ENCODE results near the gene EYS. TPM values are rescaled to one million over a fixed set of nuclear protein-coding genes. Genes with fewer than 3 reads are reported as not detected.

The EYS gene
- total and polyA plus RNA-seq, 4 donors: 0.08 to 0.63 (median 0.36) TPM

DNA sequence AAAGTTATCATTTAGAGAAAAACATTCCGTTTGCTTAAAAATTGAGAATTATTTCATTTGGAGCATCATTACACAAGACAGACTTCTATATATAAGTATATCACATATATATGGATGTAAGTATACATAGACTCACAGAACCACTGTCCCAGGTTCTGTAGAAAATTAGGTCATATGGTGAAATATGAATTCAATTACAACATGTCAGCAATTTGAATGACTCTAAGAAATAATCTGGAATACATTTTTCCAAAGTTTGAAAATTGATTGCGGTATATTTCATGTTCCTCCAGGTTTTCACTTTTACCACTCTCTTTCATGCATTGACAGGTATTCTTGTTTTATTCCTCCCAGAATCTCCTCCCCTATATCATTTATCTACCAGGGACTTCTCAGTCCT is 1179.1 kb downstream of the EYS start:
- WGBS: 89% methylated on average over 2 of the region's 2 CpGs
- Histone ChIP-seq H3K4me3 (ENCODE audit: low read depth in 1 of 3, low read length in 3 of 3) (no peak overlapping the region), H3K36me3 (ENCODE audit: control insufficient read depth in 4 of 4, insufficient read depth in 3 of 4, low read depth in 1 of 4, low read length in 3 of 4) (no peaks in the 10 kb centered on the region), H3K27me3 (ENCODE audit: control insufficient read depth in 4 of 4, insufficient read depth in 4 of 4, low read length in 3 of 4) (no peaks in the 10 kb centered on the region), H3K9ac (ENCODE audit: low read depth in 1 of 2, low read length in 2 of 2) (no peak overlapping the region), H3K9me3 (ENCODE audit: control insufficient read depth in 4 of 4, low read length in 3 of 4) (no peaks in the 10 kb centered on the region), H3K4me1 (ENCODE audit: control insufficient read depth in 4 of 4, insufficient read depth in 4 of 4, low read length in 3 of 4) (no peaks in the 10 kb centered on the region), H3K27ac (ENCODE audit: low read depth in 1 of 2, low read length in 2 of 2) (no peak overlapping the region)
- DNase-seq (ENCODE audit: low spot score): no peak
- TF ChIP-seq MAX (IDR thresholded peaks at IDR 0.05) (no peak), NR2F2 (IDR thresholded peaks at IDR 0.05) (no peak)
- TF ChIP-seq, protein P1, sequence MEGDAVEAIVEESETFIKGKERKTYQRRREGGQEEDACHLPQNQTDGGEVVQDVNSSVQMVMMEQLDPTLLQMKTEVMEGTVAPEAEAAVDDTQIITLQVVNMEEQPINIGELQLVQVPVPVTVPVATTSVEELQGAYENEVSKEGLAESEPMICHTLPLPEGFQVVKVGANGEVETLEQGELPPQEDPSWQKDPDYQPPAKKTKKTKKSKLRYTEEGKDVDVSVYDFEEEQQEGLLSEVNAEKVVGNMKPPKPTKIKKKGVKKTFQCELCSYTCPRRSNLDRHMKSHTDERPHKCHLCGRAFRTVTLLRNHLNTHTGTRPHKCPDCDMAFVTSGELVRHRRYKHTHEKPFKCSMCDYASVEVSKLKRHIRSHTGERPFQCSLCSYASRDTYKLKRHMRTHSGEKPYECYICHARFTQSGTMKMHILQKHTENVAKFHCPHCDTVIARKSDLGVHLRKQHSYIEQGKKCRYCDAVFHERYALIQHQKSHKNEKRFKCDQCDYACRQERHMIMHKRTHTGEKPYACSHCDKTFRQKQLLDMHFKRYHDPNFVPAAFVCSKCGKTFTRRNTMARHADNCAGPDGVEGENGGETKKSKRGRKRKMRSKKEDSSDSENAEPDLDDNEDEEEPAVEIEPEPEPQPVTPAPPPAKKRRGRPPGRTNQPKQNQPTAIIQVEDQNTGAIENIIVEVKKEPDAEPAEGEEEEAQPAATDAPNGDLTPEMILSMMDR (IDR thresholded peaks at IDR 0.05; ENCODE audit: low read depth, low read length, missing input control): no peak

- TF ChIP-seq SP1 (IDR thresholded peaks at IDR 0.05): no peak
- TF ChIP-seq TAF1 (conservative IDR thresholded peaks at IDR 0.05): no peak
- TF ChIP-seq, protein P2, sequence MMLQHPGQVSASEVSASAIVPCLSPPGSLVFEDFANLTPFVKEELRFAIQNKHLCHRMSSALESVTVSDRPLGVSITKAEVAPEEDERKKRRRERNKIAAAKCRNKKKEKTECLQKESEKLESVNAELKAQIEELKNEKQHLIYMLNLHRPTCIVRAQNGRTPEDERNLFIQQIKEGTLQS (IDR thresholded peaks at IDR 0.05): no peak
- TF ChIP-seq NR2F2 (IDR thresholded peaks at IDR 0.05): no peak
- no peak for TF ChIP-seq EGR1 (IDR thresholded peaks at IDR 0.05; ENCODE audit: low read depth in 2 of 2)
- no peak for TF ChIP-seq HNF4G (IDR thresholded peaks at IDR 0.05)
- TF ChIP-seq, protein P1 (IDR thresholded peaks at IDR 0.05; ENCODE audit: low read depth, low read length, missing input control): no peak
- no peak for TF ChIP-seq MAX (IDR thresholded peaks at IDR 0.05)
- no peak for TF ChIP-seq FOXA1 (IDR thresholded peaks at IDR 0.05)
- no peak for TF ChIP-seq RAD21 (IDR thresholded peaks at IDR 0.05)
- no peak for TF ChIP-seq GABPA (IDR thresholded peaks at IDR 0.05 in 1 of 2, conservative IDR thresholded peaks at IDR 0.05 in 1 of 2)
- TF ChIP-seq JUND (IDR thresholded peaks at IDR 0.05): no peak
- no peak for TF ChIP-seq FOXA2 (IDR thresholded peaks at IDR 0.05)
- TF ChIP-seq YY1 (IDR thresholded peaks at IDR 0.05): no peak
- Histone ChIP-seq H3K27ac (ENCODE audit: low read depth in 1 of 2, low read length in 2 of 2) (no peak overlapping the region), H3K36me3 (ENCODE audit: control insufficient read depth in 4 of 4, insufficient read depth in 3 of 4, low read depth in 1 of 4, low read length in 3 of 4) (no peaks in the 10 kb centered on the region), H3K9me3 (ENCODE audit: control insufficient read depth in 4 of 4, low read length in 3 of 4) (no peaks in the 10 kb centered on the region), H3K9ac (ENCODE audit: low read depth in 1 of 2, low read length in 2 of 2) (no peak overlapping the region), H3K4me3 (ENCODE audit: low read depth in 1 of 3, low read length in 3 of 3) (no peak overlapping the region), H3K27me3 (ENCODE audit: control insufficient read depth in 4 of 4, insufficient read depth in 4 of 4, low read length in 3 of 4) (no peaks in the 10 kb centered on the region), H3K4me1 (ENCODE audit: control insufficient read depth in 4 of 4, insufficient read depth in 4 of 4, low read length in 3 of 4) (no peaks in the 10 kb centered on the region)
- DNase-seq (ENCODE audit: low spot score): no peak
Measured at GRCh38 chr6:64522859-64523258, 1184.2 kb downstream of the EYS start.

DNA sequence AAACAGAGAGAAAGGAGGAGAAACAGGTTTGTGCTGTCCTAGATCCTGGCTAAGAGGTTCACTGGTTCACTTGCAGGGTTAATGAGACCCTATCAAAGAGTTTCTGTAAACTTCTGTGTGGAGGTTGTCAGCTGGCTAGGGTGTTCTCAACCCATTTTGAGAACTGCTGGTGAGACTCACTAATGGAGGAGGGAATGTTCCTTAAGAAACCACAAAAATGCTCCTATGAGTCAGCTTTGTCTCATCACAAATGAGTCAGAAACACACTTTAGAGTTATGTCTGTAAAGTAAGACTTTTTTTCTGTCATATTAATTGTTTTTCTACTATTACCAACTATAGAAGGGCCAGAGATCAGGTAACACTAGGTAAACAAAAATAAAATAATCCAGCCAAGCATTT is 1187.0 kb downstream of the EYS start:
- Histone ChIP-seq H3K27ac (ENCODE audit: low read depth in 1 of 2, low read length in 2 of 2) (no peak overlapping the region), H3K9ac (ENCODE audit: low read depth in 1 of 2, low read length in 2 of 2) (no peak overlapping the region)
- TF ChIP-seq EGR1 (IDR thresholded peaks at IDR 0.05; ENCODE audit: low read depth in 2 of 2) (no peak), FOXA2 (IDR thresholded peaks at IDR 0.05) (no peak), MAX (IDR thresholded peaks at IDR 0.05) (no peak), YY1 (IDR thresholded peaks at IDR 0.05) (no peak), HNF4G (IDR thresholded peaks at IDR 0.05) (no peak), JUND (IDR thresholded peaks at IDR 0.05) (no peak), FOXA1 (IDR thresholded peaks at IDR 0.05) (no peak), TAF1 (conservative IDR thresholded peaks at IDR 0.05) (no peak), RAD21 (IDR thresholded peaks at IDR 0.05) (no peak)
- TF ChIP-seq, protein P3, sequence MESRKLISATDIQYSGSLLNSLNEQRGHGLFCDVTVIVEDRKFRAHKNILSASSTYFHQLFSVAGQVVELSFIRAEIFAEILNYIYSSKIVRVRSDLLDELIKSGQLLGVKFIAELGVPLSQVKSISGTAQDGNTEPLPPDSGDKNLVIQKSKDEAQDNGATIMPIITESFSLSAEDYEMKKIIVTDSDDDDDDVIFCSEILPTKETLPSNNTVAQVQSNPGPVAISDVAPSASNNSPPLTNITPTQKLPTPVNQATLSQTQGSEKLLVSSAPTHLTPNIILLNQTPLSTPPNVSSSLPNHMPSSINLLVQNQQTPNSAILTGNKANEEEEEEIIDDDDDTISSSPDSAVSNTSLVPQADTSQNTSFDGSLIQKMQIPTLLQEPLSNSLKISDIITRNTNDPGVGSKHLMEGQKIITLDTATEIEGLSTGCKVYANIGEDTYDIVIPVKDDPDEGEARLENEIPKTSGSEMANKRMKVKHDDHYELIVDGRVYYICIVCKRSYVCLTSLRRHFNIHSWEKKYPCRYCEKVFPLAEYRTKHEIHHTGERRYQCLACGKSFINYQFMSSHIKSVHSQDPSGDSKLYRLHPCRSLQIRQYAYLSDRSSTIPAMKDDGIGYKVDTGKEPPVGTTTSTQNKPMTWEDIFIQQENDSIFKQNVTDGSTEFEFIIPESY (IDR thresholded peaks at IDR 0.05): no peak
- TF ChIP-seq, protein P2 (IDR thresholded peaks at IDR 0.05): no peak
- TF ChIP-seq, protein P4, sequence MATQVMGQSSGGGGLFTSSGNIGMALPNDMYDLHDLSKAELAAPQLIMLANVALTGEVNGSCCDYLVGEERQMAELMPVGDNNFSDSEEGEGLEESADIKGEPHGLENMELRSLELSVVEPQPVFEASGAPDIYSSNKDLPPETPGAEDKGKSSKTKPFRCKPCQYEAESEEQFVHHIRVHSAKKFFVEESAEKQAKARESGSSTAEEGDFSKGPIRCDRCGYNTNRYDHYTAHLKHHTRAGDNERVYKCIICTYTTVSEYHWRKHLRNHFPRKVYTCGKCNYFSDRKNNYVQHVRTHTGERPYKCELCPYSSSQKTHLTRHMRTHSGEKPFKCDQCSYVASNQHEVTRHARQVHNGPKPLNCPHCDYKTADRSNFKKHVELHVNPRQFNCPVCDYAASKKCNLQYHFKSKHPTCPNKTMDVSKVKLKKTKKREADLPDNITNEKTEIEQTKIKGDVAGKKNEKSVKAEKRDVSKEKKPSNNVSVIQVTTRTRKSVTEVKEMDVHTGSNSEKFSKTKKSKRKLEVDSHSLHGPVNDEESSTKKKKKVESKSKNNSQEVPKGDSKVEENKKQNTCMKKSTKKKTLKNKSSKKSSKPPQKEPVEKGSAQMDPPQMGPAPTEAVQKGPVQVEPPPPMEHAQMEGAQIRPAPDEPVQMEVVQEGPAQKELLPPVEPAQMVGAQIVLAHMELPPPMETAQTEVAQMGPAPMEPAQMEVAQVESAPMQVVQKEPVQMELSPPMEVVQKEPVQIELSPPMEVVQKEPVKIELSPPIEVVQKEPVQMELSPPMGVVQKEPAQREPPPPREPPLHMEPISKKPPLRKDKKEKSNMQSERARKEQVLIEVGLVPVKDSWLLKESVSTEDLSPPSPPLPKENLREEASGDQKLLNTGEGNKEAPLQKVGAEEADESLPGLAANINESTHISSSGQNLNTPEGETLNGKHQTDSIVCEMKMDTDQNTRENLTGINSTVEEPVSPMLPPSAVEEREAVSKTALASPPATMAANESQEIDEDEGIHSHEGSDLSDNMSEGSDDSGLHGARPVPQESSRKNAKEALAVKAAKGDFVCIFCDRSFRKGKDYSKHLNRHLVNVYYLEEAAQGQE (IDR thresholded peaks at IDR 0.05): no peak

More for the DNA sequence above, 1187.0 kb downstream of the EYS start:
- no peaks in the 10 kb centered on the region for H3K4me1 ChIP-seq (ENCODE audit: control insufficient read depth in 4 of 4, insufficient read depth in 4 of 4, low read length in 3 of 4)
- H3K27me3 ChIP-seq (ENCODE audit: control insufficient read depth in 4 of 4, insufficient read depth in 4 of 4, low read length in 3 of 4): no peaks in the 10 kb centered on the region
- H3K36me3 ChIP-seq (ENCODE audit: control insufficient read depth in 4 of 4, insufficient read depth in 3 of 4, low read depth in 1 of 4, low read length in 3 of 4): no peaks in the 10 kb centered on the region
- no peak for DNase-seq (ENCODE audit: low spot score)
- no peaks in the 10 kb centered on the region for H3K9me3 ChIP-seq (ENCODE audit: control insufficient read depth in 4 of 4, low read length in 3 of 4)
- no peak overlapping the region for H3K4me3 ChIP-seq (ENCODE audit: low read depth in 1 of 3, low read length in 3 of 3)
